Measurements from ENCODE around the gene KCNA2.

Gene KCNA2

GRCh38 chr1:110601332-110601731, 4.8 kb downstream of the KCNA2 start:
- no peak for DNase-seq

DNA sequence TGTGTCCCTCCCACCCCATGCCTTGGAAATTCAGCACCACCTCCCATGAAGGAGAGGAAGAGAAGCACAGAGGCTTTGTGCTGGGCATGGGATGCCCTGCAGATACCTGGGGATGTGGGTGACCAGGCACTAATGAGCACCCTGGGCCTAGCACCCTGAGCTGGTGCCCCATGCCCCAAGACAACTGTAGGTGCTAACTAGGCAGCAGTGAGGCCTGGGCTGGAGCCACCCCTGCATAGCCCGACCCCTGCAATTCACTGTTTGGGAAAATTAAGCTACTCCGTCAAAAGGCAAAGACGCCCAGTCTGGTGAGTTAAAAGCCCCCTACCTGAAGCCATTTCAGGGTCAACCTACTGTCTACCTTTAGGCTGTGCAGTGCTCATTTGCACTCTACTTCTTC, 5.4 kb downstream of the KCNA2 start:
- no peak for DNase-seq

GRCh38 chr1:110597966-110598365, 8.2 kb downstream of the KCNA2 start:
- DNase-seq, result no peak

GRCh38 chr1:110596312-110596711, 9.8 kb downstream of the KCNA2 start:
- no peak for DNase-seq

- DNase-seq, result no peak
These were observed 10.8 kb downstream of the KCNA2 start for GRCh38 chr1:110595353-110595710.

DNA sequence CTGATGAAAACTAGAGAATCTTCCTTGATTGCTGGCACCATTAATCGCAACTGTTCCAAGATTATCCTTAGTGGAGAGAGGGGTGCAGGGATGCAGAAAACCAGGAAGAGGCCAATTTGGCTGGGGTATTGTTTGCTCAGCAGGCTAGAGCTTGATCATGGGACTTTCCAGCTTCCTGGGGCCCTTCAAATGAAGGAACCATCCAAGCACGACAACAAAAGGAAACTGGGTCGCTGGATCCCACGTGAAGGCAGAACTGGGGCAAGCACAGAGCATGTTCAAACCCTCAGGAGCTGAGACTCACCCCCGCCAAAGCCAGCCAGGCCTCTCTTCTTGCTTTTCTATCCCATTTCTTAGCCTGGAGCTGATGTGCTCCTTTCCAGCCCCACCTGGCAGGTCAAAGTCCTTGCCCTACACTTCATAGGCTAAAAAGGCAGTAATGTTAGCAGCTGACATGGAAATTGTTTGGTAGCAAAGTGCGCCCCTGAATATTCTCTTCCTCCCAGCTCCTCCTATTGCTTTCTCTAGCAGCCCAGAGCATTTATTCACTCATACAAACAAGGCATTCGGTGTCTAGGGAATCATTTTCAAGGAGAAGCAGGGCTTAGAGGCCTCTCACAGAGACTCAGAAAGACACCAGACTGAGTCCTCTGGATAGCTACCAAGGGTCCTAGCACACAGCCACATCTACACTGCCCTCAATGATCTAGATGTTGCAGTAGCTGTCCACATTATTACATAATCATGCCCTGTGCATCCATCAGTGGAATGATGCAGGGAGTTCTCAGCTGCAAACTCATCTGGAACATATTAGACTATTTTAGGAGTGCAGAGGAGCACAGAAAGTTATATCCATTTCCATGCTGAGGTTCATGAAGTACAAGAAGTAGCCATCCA, 11.5 kb downstream of the KCNA2 start:
- peak; percentile 5 for DNase-seq

- DNase-seq, result no peak
These were observed 12.3 kb downstream of the KCNA2 start for GRCh38 chr1:110593902-110594301.

DNA sequence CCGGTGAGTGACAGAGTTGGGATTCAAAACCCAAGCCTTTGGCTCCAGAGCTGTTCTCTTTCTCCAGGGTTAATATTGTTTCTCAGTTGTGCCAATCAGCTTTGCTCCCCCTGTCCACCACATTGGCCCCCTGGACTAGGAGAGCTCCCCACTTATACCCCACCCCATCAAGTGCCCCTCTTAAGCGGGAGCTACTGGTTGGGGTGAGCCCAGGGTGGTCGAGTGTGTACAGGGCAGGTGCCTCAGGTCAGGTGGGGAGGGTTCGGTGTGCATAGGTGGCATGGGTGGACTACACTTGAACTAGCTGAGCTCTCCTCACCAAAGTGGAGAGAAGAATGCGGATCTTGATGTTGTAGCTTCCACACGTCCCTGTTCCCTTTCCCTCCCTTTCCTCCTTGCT, 14.2 kb downstream of the KCNA2 start:
- DNase-seq, result no peak

DNA sequence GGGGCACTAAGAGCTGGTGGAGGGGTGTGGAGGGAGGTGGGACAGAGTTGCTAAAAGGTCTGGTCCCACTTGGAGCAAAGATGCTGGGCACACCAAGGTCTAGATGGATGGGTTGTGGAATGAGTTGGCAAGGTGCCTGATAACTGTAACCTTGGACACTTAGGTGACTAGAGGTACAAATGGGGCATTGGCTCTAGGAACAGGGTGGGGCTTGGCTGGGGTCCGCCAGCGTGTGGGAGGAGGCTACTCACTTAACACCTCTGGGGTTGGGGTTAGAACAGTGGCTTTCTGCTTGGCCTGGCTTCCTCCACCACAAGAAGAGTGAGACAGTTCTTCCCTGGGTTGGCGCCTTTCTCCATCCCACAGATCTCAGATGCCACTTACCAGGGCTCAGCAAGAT, 17.2 kb downstream of the KCNA2 start:
- no peak for DNase-seq

- no peak for DNase-seq
These were observed 17.7 kb downstream of the KCNA2 start for GRCh38 chr1:110588486-110588885.

DNA sequence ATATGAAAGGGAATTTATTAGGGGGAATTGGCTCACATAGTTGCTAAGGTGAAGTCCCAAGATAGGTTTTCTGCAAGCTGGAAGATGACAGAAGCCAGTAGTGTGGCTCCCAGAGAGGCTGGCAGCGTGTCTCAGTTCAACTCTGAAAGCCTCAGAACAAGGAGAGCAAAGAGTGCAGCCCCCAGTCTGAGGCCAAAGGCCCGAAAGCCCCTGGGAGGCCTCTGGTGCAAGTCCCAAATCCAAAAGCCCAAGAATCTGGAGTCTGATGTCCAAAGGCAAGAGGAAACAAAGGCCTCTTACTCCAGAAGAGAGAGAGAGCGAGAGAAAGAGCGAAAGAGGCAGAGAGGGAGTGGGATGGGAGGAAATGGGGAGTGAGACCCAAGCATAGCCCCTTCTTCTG, 18.3 kb downstream of the KCNA2 start:
- DNase-seq, result no peak

DNA sequence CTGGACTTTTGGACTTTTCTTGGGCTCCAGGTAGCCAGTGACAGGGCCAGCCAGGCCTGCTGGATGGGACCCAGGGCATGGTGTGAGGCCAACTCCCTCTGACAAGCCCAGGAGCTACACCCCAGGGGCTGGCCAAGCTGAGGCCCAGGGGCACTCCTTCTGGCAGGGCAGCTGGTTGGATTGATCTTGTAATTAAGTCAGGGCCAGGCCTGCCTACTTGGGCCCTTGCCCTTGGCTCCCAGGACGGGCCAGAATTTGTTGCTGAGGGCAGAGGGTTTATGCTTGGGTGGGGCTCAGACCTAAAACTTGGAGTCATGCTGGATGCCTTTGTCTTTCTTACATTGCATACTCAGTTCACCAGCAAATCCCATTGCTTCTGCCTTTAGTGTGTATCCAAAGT, 20.7 kb downstream of the KCNA2 start:
- no peak for DNase-seq

DNA sequence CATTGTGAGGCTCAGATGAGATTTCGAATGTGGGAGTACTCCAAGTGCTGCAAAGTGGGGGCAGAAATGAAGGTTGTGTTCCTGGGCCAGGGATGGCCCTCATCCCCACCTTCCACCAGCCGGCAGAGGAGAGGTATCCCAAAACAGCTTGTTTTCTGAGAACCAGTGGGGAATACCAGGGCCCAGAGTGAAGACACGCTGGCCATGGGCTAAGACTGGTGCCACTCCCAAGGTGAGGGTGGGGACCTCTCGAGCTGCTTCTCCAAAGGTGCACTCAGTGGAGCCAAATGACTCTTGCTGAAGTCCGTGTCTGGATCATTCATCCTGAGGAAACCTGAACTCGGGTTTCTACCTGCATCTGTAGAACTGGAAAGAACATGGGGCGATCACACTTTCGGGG, 22.1 kb downstream of the KCNA2 start:
- DNase-seq, result no peak

GRCh38 chr1:110583505-110583904, 22.7 kb downstream of the KCNA2 start:
- no peak for DNase-seq

DNA sequence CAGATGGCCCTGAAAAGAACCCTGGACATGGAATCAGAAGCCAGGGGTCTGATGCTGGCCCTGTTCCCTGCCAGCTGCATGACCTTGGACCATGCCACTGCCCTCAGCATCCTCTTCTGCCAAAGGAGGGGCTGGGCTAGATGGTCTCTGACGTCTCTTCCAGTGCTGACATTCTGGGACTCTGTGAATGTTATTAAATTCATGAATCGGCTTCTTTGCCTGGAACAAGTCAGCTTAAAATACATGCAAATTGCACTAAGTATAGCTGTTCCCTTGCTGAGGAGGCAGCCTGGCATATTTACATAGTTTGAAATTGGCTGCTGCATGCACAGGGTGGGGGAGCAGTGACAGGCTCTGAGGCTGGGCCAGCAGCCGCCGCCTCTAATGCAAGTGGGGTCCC, 23.8 kb downstream of the KCNA2 start:
- DNase-seq, result no peak

DNA sequence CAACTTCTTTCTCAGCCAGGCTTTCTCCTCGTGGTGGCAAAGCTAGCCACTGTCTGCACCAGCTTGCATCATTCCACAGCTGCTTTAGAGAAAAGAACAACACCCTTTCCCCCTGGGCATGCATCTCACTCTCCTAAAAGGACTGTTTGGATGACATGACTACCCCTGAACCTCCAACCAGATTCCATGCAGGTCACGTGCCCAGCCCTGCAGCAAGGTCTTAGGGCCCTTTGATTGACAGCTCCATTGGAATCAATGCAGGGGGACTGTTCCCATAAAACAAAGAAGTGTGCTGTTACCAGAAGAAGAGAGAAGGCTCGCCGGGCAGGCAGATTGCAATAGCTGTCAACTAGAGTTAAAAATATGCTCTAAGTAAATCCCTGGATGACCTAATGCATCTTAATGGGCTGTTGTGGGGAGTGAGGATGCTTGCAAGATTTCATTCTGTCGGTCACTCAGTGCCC, 24.4 kb downstream of the KCNA2 start:
- no peak for DNase-seq

- DNase-seq, result no peak
These were observed 25.9 kb downstream of the KCNA2 start for GRCh38 chr1:110580244-110580643.

GRCh38 chr1:110579460-110579859, 26.7 kb downstream of the KCNA2 start:
- DNase-seq, result no peak

- DNase-seq, result no peak
These were observed 29.7 kb downstream of the KCNA2 start for GRCh38 chr1:110576441-110576840.

DNA sequence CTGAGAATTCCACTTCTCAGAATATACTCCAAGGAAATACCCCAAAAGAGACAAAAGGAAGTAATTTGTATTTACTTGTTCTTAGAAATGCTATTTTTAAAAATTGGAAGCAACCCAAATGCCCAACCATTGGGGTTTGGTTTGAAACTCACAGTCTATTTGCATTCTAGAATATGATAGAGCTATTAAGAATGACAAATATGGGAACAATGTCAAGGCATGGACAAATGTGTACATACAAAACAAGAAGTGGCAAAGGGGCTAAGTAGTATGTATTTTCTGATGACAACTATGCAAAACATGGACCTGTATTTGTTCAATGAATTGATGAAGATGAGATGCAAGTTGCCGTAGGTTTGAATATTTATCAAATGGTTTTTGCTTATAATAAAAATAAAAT, 32.8 kb downstream of the KCNA2 start:
- no peak for DNase-seq

- no peak for DNase-seq
These were observed 33.4 kb downstream of the KCNA2 start for GRCh38 chr1:110572751-110573150.

DNA sequence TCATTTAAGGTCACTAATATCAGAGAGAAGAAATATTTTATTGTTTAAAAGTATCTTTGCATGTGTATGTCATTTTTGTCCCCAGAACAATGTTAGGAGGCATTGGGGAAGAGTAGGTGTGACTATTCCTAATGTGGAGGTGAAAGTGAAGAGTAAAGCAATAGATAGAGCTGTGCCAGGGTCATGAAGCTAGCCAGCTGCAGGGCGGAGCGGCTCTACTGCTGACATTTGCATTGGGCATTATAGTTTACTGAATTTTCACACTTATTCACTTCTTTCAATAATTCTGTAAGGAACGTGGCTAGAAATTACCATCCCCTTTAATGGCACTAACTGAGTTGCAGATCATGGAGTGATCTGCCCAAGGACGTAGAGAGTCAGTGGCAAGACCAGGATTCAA, 35.3 kb downstream of the KCNA2 start:
- no peak for DNase-seq

DNA sequence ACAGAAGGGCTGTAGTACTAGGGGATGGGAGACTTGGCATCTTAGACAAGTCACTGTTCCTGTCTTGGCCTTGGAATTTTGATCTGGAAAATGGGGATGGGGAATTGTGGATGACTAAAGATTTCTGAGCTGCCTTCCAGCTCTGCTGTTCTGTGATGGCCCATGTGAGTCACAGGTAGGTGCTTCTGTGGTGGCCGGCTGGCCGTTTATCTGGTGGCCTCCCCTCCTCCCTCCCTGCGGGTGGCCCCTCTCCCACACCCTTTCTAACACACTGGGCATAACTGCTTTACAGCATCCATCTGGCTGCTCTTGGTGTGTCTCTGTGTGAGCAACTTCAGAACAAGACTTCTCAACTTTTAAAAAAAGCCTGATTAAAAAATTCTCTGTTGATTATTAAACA, 35.9 kb downstream of the KCNA2 start:
- no peak for DNase-seq

- DNase-seq, result no peak
These were observed 39.3 kb downstream of the KCNA2 start for GRCh38 chr1:110566836-110567235.

- no peak for DNase-seq
These were observed 40.6 kb downstream of the KCNA2 start for GRCh38 chr1:110565565-110565964.

Measured in NCI-H1105 (cell line).